ENCODE results near the gene NDUFB10.

NDUFB10 gene

GRCh38 chr16:1968146-1968953 lies 9.0 kb downstream of the NDUFB10 start:
- FAIRE-seq, result no peak
- TF ChIP-seq POLR2A (IDR thresholded peaks at IDR 0.05; ENCODE audit: low read depth, low read length), result no peak
- TF ChIP-seq POLR2AphosphoS5 (IDR thresholded peaks at IDR 0.05; ENCODE audit: low read depth, low read length), result no peak
- no peak for DNase-seq (ENCODE audit: insufficient read length)

- FAIRE-seq (peak; percentile 100), DNase-seq (ENCODE audit: insufficient read length) (peak; percentile 99)
- TF ChIP-seq POLR2A (IDR thresholded peaks at IDR 0.05; ENCODE audit: low read depth, low read length), result peak; percentile 94
- peak; percentile 94 for TF ChIP-seq POLR2AphosphoS5 (IDR thresholded peaks at IDR 0.05; ENCODE audit: low read depth, low read length)
- TF ChIP-seq TAF1 (IDR thresholded peaks at IDR 0.05; ENCODE audit: borderline replicate concordance, low read depth, low read length), result 0 out of 2 replicates have a peak, but pooled peaks have one; percentile 71
Observed at GRCh38 chr16:1971796-1972489, 12.6 kb downstream of the NDUFB10 start, which contains the start of gene TBL3. Gene TBL3, plus strand, starts transcription at chr16:1972053. Its CDS starts 112 bp downstream, at chr16:1972165.

GRCh38 chr16:1972490-1972877 lies 13.1 kb downstream of the NDUFB10 start:
- no peak for TF ChIP-seq TAF1 (IDR thresholded peaks at IDR 0.05; ENCODE audit: borderline replicate concordance, low read depth, low read length)
- TF ChIP-seq POLR2A (IDR thresholded peaks at IDR 0.05; ENCODE audit: low read depth, low read length), result no peak
- no peak for TF ChIP-seq POLR2AphosphoS5 (IDR thresholded peaks at IDR 0.05; ENCODE audit: low read depth, low read length)
- FAIRE-seq, result no peak
- no peak for DNase-seq (ENCODE audit: insufficient read length)

DNA sequence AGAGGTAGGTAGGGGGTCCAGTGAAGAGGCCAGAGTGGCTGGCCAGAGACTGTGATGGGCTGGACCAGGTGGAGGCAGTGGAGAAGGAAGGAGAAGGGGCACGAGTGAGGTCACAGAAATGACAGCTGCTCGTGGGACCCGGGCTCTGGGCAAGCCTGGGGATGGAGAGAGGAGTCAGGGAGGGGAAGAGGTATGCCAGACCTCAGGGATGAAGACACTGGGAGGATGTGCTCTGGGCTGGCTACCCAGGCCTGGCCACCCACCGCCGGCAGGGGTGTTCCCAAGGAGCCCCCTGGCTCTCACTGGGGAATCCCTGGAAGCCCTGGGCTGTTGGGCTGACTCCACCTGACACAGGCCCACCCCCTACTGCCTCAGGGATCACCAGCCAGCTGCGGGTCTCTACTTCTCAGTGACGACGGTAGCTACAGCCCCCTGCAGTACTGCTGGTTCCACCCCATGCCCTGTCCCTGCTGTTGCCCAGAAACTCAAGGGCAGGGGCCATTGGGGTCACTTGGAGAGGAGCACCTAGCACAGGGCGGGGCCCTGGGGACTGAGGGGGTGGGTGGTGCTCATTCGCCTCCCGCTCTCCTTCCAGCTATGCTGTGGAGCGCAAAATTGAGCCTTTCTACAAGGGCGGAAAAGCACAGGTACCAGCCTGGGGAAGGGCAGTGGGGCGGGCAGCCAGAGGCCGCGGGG lies 14.3 kb downstream of the NDUFB10 start:
- no peak for TF ChIP-seq POLR2AphosphoS5 (IDR thresholded peaks at IDR 0.05; ENCODE audit: low read depth, low read length)
- TF ChIP-seq TAF1 (IDR thresholded peaks at IDR 0.05; ENCODE audit: borderline replicate concordance, low read depth, low read length), result no peak
- no peak for TF ChIP-seq POLR2A (IDR thresholded peaks at IDR 0.05; ENCODE audit: low read depth, low read length)
- FAIRE-seq (no peak), DNase-seq (ENCODE audit: insufficient read length) (no peak)

- no peak for TF ChIP-seq TAF1 (IDR thresholded peaks at IDR 0.05; ENCODE audit: borderline replicate concordance, low read depth, low read length)
- TF ChIP-seq POLR2A (IDR thresholded peaks at IDR 0.05; ENCODE audit: low read depth, low read length), result no peak
- TF ChIP-seq POLR2AphosphoS5 (IDR thresholded peaks at IDR 0.05; ENCODE audit: low read depth, low read length), result no peak
Observed at GRCh38 chr16:1974157-1975070, 15.1 kb downstream of the NDUFB10 start.

DNA sequence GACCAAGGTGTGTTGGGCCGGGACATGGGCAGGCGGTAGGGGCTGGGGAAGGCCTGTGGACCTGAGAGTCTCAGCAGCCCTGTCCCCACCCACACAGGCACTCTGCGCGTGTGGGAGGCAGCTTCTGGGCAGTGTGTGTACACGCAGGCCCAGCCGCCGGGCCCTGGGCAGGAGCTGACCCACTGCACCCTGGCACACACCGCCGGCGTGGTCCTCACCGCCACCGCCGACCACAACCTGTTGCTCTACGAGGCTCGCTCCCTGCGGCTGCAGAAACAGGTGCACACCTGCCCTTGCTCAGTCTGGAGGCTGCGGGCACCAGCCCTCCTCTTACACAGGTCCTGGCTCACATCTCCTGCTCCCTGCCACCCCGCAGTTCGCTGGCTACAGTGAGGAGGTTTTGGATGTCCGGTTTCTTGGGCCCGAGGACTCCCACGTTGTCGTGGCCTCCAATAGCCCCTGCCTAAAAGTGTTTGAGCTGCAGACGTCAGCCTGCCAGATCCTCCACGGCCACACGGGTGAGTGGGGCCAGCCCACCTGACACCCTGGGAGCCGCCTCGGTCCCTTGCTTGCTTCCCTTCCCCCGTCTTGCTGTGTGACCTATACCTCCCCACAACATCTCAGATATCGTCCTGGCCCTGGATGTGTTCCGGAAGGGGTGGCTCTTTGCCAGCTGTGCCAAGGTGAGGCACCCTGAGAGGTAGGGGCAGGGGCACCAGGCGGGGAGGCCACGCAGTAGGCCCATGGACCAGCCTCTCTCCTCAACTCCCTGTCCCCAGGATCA lies 16.3 kb downstream of the NDUFB10 start:
- FAIRE-seq (no peak), DNase-seq (ENCODE audit: insufficient read length) (no peak)
- TF ChIP-seq POLR2AphosphoS5 (IDR thresholded peaks at IDR 0.05; ENCODE audit: low read depth, low read length) (no peak), TAF1 (IDR thresholded peaks at IDR 0.05; ENCODE audit: borderline replicate concordance, low read depth, low read length) (no peak), POLR2A (IDR thresholded peaks at IDR 0.05; ENCODE audit: low read depth, low read length) (no peak)

More at GRCh38 chr16:1974157-1975070, 15.1 kb downstream of the NDUFB10 start:
- FAIRE-seq, result no peak
- DNase-seq (ENCODE audit: insufficient read length), result no peak

GRCh38 chr16:1976216-1976520 lies 16.8 kb downstream of the NDUFB10 start:
- no peak for TF ChIP-seq POLR2A (IDR thresholded peaks at IDR 0.05; ENCODE audit: low read depth, low read length)
- no peak for TF ChIP-seq POLR2AphosphoS5 (IDR thresholded peaks at IDR 0.05; ENCODE audit: low read depth, low read length)
- TF ChIP-seq TAF1 (IDR thresholded peaks at IDR 0.05; ENCODE audit: borderline replicate concordance, low read depth, low read length), result no peak

DNA sequence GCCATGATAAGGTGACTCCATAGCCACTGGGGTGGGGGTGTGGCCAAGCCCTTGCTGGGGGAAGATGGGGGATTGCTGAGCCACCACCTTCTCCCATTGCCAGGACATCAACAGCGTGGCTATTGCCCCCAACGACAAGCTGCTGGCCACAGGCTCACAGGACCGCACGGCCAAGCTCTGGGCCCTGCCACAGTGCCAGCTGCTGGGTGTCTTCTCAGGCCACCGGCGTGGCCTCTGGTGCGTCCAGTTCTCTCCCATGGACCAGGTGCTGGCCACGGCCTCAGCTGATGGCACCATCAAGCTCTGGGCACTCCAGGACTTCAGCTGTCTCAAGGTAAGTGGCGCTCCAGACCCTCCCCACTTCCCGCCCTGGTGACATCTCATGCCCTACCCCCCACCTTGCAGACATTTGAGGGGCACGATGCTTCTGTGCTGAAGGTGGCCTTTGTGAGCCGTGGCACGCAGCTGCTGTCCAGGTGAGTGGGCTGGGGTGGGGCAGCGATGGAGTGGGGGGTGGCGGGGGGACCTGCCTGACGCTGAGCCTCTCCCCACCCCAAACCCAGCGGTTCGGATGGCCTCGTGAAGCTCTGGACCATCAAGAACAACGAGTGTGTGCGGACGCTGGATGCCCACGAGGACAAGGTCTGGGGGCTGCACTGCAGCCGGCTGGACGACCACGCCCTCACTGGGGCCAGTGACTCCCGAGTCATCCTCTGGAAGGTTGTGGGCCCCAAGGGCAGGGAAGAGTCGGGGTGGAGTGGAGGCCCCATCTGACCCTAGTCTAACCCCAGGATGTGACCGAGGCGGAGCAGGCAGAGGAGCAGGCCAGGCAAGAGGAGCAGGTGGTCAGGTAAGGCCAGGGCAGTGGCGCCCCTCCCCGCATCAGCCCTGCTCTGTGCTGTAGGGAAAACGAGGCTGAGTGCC lies 17.9 kb downstream of the NDUFB10 start:
- FAIRE-seq, result no peak

More at GRCh38 chr16:1976216-1976520, 16.8 kb downstream of the NDUFB10 start:
- FAIRE-seq (no peak), DNase-seq (ENCODE audit: insufficient read length) (no peak)

GRCh38 chr16:1977875-1978268 lies 18.5 kb downstream of the NDUFB10 start:
- DNase-seq (ENCODE audit: insufficient read length) (no peak), FAIRE-seq (no peak)
- TF ChIP-seq POLR2A (IDR thresholded peaks at IDR 0.05; ENCODE audit: low read depth, low read length), result no peak
- no peak for TF ChIP-seq POLR2AphosphoS5 (IDR thresholded peaks at IDR 0.05; ENCODE audit: low read depth, low read length)
- no peak for TF ChIP-seq TAF1 (IDR thresholded peaks at IDR 0.05; ENCODE audit: borderline replicate concordance, low read depth, low read length)

More for the DNA sequence above, 17.9 kb downstream of the NDUFB10 start:
- DNase-seq (ENCODE audit: insufficient read length), result no peak
- TF ChIP-seq POLR2AphosphoS5 (IDR thresholded peaks at IDR 0.05; ENCODE audit: low read depth, low read length) (no peak), POLR2A (IDR thresholded peaks at IDR 0.05; ENCODE audit: low read depth, low read length) (no peak), TAF1 (IDR thresholded peaks at IDR 0.05; ENCODE audit: borderline replicate concordance, low read depth, low read length) (no peak)
